GM19193 (cell line): ENCODE results near the gene CD28.

ENCODE experiments used
- POLR2A ChIP-seq: IDR thresholded peaks from 4 replicates; pipeline ENCODE4 v1.6.1; 2011; ENCODE audit not compliant: insufficient read depth, insufficient read length; ENCODE audit errors: extremely low read depth

The CD28 gene

DNA sequence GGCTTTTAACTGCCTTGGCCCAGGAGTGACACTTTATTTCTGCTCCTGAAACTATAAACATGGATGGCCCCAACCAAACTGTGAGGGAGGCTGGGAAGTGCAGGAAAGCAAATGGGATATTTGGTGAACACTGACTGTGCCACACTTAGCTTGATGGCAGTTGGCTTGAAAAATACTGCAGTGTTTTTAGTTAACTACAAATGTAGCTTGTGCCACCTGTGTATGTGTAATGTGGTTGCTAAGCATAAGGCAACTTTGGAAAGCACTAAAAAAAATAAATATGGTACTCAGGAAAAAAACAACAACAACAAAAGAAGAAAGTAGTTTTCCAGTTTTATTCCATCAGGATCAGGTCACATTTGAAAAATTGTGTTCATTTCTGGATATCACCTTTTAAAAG lies 73.8 kb downstream of the CD28 start:
- TF ChIP-seq POLR2A: no peak

DNA sequence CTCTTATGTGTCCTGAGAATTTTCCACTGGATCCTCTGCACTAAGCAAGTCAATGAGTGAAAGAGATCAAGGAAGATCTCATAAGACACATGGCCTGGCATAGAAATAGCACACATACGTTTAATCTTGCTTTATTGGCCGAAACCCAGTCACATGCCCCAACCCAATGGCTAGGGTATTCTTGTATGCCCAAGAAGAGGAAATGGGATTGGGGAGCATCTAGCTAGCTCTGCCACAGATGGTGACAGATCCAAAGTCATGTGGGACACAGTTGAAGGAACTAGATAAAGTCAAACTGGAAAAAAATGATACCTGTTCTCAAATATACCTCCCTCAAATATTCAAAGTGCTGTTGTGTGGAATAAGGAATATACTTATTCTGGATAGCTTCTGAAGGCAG lies 74.7 kb downstream of the CD28 start:
- TF ChIP-seq POLR2A: no peak

DNA sequence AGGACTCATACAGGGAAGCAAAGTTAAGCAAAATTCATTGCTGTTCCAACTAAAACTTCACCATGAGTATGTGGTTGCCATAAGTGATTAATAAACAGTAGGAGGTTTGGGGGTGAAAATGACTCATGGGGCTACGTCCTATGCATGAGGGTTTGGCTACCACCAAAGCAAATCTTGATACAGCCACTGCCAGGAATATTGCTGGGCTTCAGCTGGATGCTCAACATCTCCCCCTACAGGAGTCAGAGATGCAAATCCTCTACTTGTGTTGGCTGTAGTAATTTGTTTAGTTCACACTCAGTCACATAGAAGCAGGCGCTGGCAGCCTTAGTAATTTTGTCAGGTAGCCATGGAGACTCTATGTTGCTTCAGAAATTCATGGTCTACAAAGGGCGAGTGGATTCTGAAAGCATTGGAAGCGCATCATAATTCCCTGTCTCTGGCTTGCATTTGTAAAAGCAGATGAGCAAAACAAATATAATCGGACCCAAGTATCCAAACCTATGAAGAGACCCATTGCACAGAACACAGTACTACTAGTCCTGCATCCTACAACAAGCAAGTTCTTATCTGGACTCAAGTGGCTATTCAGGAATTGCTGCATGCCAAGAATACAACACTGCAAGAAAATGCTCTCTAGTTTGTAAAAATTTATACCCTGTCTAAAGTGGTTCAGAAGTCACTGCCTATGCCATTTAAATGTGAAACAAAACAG lies 76.0 kb downstream of the CD28 start:
- TF ChIP-seq POLR2A: no peak

DNA sequence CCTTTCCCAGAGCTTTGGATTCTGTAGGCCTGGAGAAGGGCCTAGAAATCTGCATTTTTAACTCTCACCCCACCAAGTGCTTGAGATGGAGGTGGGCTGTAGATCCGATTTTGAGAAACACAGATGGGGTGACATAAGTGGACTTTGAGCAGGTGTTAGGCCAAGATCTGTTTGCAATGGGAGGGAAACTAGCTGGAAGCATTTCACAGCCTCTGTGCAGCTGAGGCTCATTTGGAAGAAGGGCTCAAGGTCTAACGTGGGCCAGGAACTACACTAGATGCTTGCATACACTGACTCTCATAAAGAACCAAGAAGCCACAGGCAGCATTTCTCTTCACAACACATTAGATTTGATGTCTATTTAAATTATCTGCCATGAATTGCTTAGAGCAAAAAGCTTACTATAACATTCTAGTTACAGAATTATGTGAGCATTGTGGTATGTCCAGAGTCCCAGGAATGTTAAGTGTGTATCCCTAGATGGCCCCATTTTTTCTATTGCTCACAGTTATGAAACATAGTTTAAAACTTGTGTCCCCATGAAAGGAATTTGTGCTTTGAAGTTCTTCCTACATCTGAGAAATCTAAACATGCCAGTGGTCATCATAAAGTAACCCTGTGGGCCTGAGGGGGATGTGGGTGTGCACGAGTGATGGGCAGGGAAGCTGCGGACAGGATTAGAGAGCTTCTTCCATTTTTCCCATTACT lies 77.2 kb downstream of the CD28 start:
- TF ChIP-seq POLR2A: no peak

DNA sequence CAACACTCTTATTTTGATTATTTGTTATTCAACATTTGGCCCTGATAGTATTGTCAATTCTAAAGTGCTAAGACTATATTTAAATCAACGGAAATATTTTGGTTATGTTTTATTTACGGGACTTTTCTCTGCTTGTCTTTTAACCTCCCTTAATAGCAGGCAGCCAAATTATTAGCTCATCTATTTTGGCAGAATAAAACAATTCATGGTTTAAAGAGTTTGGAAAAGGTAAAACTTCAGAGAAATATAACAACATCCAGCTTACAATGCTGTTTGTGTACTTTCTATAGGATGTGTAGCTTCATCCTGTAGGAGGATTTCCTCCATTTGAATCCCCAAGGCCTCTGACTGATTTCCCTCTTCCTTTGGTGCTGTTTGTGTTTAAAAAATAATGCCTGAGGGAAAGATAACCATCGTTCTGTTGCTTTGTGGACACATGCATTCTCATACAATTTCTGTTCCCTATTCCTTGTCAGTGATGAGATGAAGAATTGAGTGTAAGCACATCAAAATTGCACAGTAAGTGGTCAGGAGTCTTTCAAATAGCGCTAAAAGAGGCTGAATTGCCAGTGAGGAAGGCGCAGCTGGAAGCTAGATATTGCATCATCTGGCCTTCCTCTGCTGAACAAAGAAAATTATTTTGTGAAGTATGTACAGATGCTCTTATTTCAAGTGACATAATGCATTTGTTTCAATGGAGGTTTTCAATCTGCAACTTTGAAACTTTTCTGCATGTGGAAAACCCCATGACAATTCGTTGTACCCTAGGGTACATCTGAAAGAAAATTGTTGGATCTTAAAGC lies 80.3 kb downstream of the CD28 start:
- TF ChIP-seq POLR2A: no peak

DNA sequence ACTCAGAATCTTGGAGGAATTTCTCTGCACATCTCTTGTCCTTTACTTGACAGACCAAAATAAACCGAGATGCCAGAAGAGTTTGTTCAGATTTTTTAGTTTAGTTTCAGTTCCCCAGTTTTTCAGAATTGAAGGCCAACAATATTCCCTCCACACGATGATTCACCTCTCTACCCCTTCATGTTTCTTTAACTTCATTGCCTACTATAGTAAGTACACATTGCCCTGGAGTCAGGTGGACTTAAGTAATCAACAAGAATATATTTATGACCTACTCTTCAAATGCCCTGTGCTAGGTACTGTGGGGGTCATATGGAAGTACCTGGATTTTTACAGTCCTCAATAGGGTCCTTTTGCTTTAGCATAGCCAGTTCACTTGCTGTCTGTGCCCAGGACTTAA lies 81.5 kb downstream of the CD28 start:
- no peak for TF ChIP-seq POLR2A
